Measurements from ENCODE around the gene PADI2. TPM values are rescaled to one million over a fixed set of nuclear protein-coding genes. Genes with fewer than 3 reads are reported as not detected.

PADI2 gene
- total RNA-seq, 1 experiment from 2014 or later = 3.0 TPM

DNA sequence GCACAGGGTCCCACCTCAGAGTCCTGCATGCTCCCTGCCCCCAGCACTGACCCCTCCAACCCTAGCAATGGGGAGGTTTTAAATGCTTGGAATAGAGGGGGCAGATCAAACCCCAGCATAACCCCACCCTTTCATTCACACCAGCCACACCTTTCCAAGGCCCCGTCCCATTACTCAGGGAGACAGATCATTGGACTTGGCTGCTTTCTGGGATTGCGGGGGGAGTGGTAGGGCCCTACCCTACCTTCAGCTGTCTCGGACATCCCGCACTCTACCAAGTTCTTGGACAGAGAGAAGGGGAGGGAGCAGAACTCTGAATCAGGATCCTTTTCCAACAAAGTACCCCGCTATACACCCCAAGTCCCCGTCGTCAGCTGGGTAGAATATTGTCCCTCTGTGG, 983 bp downstream of the PADI2 start:
- H3K79me1 ChIP-seq (ENCODE audit: insufficient read depth, low read depth, low read length, poor library complexity, severe bottlenecking) = no peaks in the 10 kb centered on the region
- H3K23me2 ChIP-seq (ENCODE audit: insufficient read length, low read depth, low read length, poor library complexity, severe bottlenecking) = peaks cover 13% of the 10 kb centered on the region
- no peak overlapping the region for H3K9ac ChIP-seq (ENCODE audit: extremely low read depth, insufficient read length, low read length)
- H4K91ac ChIP-seq (ENCODE audit: insufficient read length, low read depth, low read length) = no peak overlapping the region
- no peak overlapping the region for H3K27ac ChIP-seq (ENCODE audit: insufficient read length, low read depth, low read length)
- no peak overlapping the region for H3K14ac ChIP-seq (ENCODE audit: insufficient read depth, low read length)
- H2BK12ac ChIP-seq (ENCODE audit: insufficient read length, low read depth, low read length) = no peak overlapping the region
- DNase-seq = no peak
- H3K56ac ChIP-seq (ENCODE audit: insufficient read length, low read depth, low read length) = no peak overlapping the region
- H2BK120ac ChIP-seq (ENCODE audit: low read depth, low read length, poor library complexity, severe bottlenecking) = no peak overlapping the region
- H3K27me3 Mint-ChIP-seq (ENCODE audit: low read depth) = peaks cover 63% of the 10 kb centered on the region
- H4K5ac ChIP-seq (ENCODE audit: insufficient read length, low read depth, low read length) = no peak overlapping the region
- TF ChIP-seq, protein P1, sequence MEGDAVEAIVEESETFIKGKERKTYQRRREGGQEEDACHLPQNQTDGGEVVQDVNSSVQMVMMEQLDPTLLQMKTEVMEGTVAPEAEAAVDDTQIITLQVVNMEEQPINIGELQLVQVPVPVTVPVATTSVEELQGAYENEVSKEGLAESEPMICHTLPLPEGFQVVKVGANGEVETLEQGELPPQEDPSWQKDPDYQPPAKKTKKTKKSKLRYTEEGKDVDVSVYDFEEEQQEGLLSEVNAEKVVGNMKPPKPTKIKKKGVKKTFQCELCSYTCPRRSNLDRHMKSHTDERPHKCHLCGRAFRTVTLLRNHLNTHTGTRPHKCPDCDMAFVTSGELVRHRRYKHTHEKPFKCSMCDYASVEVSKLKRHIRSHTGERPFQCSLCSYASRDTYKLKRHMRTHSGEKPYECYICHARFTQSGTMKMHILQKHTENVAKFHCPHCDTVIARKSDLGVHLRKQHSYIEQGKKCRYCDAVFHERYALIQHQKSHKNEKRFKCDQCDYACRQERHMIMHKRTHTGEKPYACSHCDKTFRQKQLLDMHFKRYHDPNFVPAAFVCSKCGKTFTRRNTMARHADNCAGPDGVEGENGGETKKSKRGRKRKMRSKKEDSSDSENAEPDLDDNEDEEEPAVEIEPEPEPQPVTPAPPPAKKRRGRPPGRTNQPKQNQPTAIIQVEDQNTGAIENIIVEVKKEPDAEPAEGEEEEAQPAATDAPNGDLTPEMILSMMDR (conservative IDR thresholded peaks at IDR 0.05) = no peak
- no peak overlapping the region for H2BK5ac ChIP-seq (ENCODE audit: insufficient read length, low read length)
- no peak overlapping the region for H2BK20ac ChIP-seq (ENCODE audit: low read depth, low read length, poor library complexity, severe bottlenecking)
- no peak overlapping the region for H3K18ac ChIP-seq (ENCODE audit: insufficient read length, low read depth, low read length)
- no peaks in the 10 kb centered on the region for H3K9me3 ChIP-seq (ENCODE audit: control insufficient read depth, low read depth, low read length)
- no peaks in the 10 kb centered on the region for H3K79me2 ChIP-seq (ENCODE audit: insufficient read depth, low read length)
- no peaks in the 10 kb centered on the region for H4K20me1 ChIP-seq (ENCODE audit: control insufficient read depth, insufficient read depth, insufficient read length)
- H3K36me3 Mint-ChIP-seq (ENCODE audit: insufficient read depth in 1 of 3, low read depth in 3 of 3) = no peaks in the 10 kb centered on the region
- H3K4ac ChIP-seq (ENCODE audit: low read depth, low read length) = no peak overlapping the region
- H3K23ac ChIP-seq (ENCODE audit: insufficient read length, low read depth, low read length) = no peak overlapping the region
- peaks cover 24 to 33% of the 10 kb centered on the region in 2 experiments for H3K4me1 Mint-ChIP-seq
- no CpG with 5 or more reads among the region's 7 CpGs for WGBS (ENCODE audit: extremely low coverage, insufficient read length, low lambda C conversion rate)
- H4K8ac ChIP-seq (replicated peaks; ENCODE audit: insufficient read length, low read depth, low read length) = no peak overlapping the region
- H3K4me2 ChIP-seq (ENCODE audit: insufficient read depth, insufficient read length, low read length) = peak overlapping the region; percentile 62
- no peaks in the 10 kb centered on the region for H3K4me1 ChIP-seq (ENCODE audit: insufficient read depth, low read length)
- H3T11ph ChIP-seq (ENCODE audit: low read length) = no peak overlapping the region
- no peak overlapping the region for H2BK15ac ChIP-seq (ENCODE audit: low read depth, low read length)
- H3K4me3 Mint-ChIP-seq = peak overlapping the region; percentile 66 to 90
- peaks cover 16% of the 10 kb centered on the region; the same call in 1 of the 2 replicates for H3K27me3 ChIP-seq (ENCODE audit: insufficient read depth, low read length)
- no peak overlapping the region for H2AFZ ChIP-seq (ENCODE audit: low read length)
- H2AK5ac ChIP-seq (ENCODE audit: insufficient read length, low read length) = no peak overlapping the region
- no peak overlapping the region for H3K27ac Mint-ChIP-seq
- H3K9me3 Mint-ChIP-seq = no peaks in the 10 kb centered on the region; a peak in 1 of 5 replicates
